Lower lobe of right lung (tissue), 2 donors: ENCODE data around the gene MED13L. TPM values are rescaled to one million over a fixed set of nuclear protein-coding genes. Genes with fewer than 3 reads are reported as not detected.

Experiments used
- ATAC-seq, 2 donors: fragments of 200-7000 bp; cut with Tn5 transposase; one replicate each; pipeline ENCODE4 v1.9.1; 2020 to 2022; ENCODE audit warnings: mild to moderate bottlenecking in 2 of 2, moderate library complexity in 2 of 2
- DNase-seq: peaks from one replicate; pipeline ENCODE4 v3.0.0-alpha.2; 2020
- H3K27ac ChIP-seq: fragments of 200-600 bp; one replicate; pipeline ENCODE4 v1.8.0; 2022
- H3K27me3 ChIP-seq: fragments of 200-600 bp; one replicate; pipeline ENCODE4 v1.8.0; 2022; ENCODE audit warnings: low read depth
- H3K36me3 ChIP-seq: fragments of 200-600 bp; one replicate; pipeline ENCODE4 v1.8.0; 2022; ENCODE audit warnings: mild to moderate bottlenecking
- H3K4me1 ChIP-seq: fragments of 200-600 bp; one replicate; pipeline ENCODE4 v1.8.0; 2022
- H3K4me3 ChIP-seq: fragments of 200-600 bp; one replicate; pipeline ENCODE4 v1.8.0; 2022; ENCODE audit warnings: mild to moderate bottlenecking
- H3K9me3 ChIP-seq: fragments of 200-600 bp; one replicate; pipeline ENCODE4 v1.8.0; 2022
- CTCF ChIP-seq: fragments of 200-600 bp; IDR thresholded peaks from one replicate; pipeline ENCODE4 v1.8.0; 2022; ENCODE audit warnings: antibody characterized with exemption, mild to moderate bottlenecking
- intact Hi-C: fragments of 100-400 bp; cut with DNase I; formaldehyde crosslinking; loops from one replicate; pipeline ENCODE4 v1.11.0; 2022
- total RNA-seq: library from RNA; stranded (reverse); fragmentation: NEBNext Ultra II Directional; extraction: Animal tissue kit (Norgen Biotek cat#: 25700); gene quantifications from one replicate; pipeline ENCODE4 v1.2.1, GENCODE V29; 2021
- donor health status: DM: no; HTN: yes; CAD: no; lungs with severe emphysema.

Gene MED13L
- total RNA-seq, 1 donor from 2014 or later = 148 TPM

- Histone ChIP-seq H3K9me3 (no peaks in the 10 kb centered on the region), H3K27me3 (no peaks in the 10 kb centered on the region), H3K27ac (no peak overlapping the region), H3K4me1 (peaks cover 42% of the 10 kb centered on the region), H3K4me3 (no peak overlapping the region), H3K36me3 (no peaks in the 10 kb centered on the region)
- no peak for TF ChIP-seq CTCF
- intact Hi-C loops = no loop called here
- ATAC-seq = no peak
- DNase-seq = no peak
These were observed 1.2 kb upstream of the MED13L start for GRCh38 chr12:116278667-116279066.

GRCh38 chr12:116278279-116278626 lies 760 bp upstream of the MED13L start:
- peak overlapping the region; percentile 93 for H3K27ac ChIP-seq
- H3K36me3 ChIP-seq = no peaks in the 10 kb centered on the region
- no peaks in the 10 kb centered on the region for H3K27me3 ChIP-seq
- H3K4me1 ChIP-seq = peaks cover 46% of the 10 kb centered on the region
- DNase-seq (no peak), ATAC-seq (no peak)
- no peaks in the 10 kb centered on the region for H3K9me3 ChIP-seq
- H3K4me3 ChIP-seq = peak overlapping the region; percentile 79
- intact Hi-C loops = no loop called here
- TF ChIP-seq CTCF = no peak

GRCh38 chr12:116276652-116277466 lies 634 bp downstream of the MED13L start:
- no peaks in the 10 kb centered on the region for H3K9me3 ChIP-seq
- peak overlapping the region; percentile 93 for H3K27ac ChIP-seq
- intact Hi-C loops = no loop called here
- ATAC-seq (peak; percentile 64 to 66), DNase-seq (peak; percentile 86)
- H3K4me3 ChIP-seq = peak overlapping the region; percentile 79
- H3K27me3 ChIP-seq = no peaks in the 10 kb centered on the region
- peaks cover 39% of the 10 kb centered on the region for H3K4me1 ChIP-seq
- TF ChIP-seq CTCF = no peak
- H3K36me3 ChIP-seq = no peaks in the 10 kb centered on the region

GRCh38 chr12:116274551-116275375 lies 2.7 kb downstream of the MED13L start:
- Histone ChIP-seq H3K4me3 (peak overlapping the region; percentile 79), H3K27me3 (no peaks in the 10 kb centered on the region), H3K36me3 (no peaks in the 10 kb centered on the region), H3K4me1 (peaks cover 38% of the 10 kb centered on the region), H3K9me3 (no peaks in the 10 kb centered on the region), H3K27ac (no peak overlapping the region)
- intact Hi-C loops = no loop called here
- ATAC-seq (no peak), DNase-seq (no peak)
- no peak for TF ChIP-seq CTCF

- DNase-seq (no peak), ATAC-seq (no peak)
- H3K27me3 ChIP-seq = no peaks in the 10 kb centered on the region
- TF ChIP-seq CTCF = no peak
- peaks cover 38% of the 10 kb centered on the region for H3K4me1 ChIP-seq
- no peaks in the 10 kb centered on the region for H3K9me3 ChIP-seq
- H3K36me3 ChIP-seq = no peaks in the 10 kb centered on the region
- intact Hi-C loops = no loop called here
- no peak overlapping the region for H3K27ac ChIP-seq
- no peak overlapping the region for H3K4me3 ChIP-seq
These were observed 3.5 kb downstream of the MED13L start for GRCh38 chr12:116273813-116274550.
